Activated CD8-positive, alpha-beta T cell treated with anti-CD3 and anti-CD28 coated beads for 36 hours (primary cell): ENCODE measurements around the gene ASTN2. TPM values are rescaled to one million over a fixed set of nuclear protein-coding genes. Genes with fewer than 3 reads are reported as not detected.

ENCODE experiments used
- ATAC-seq: fragments of 200-7000 bp; cut with Tn5 transposase; one replicate; pipeline ENCODE4 v1.10.0; 2021; ENCODE audit warnings: mild to moderate bottlenecking, moderate library complexity
- CTCF ChIA-PET: fragments of 350-600 bp; sonication (Branson Sonifier 250); formaldehyde crosslinking; loops from one replicate; lab custom pipeline; 2021; ENCODE audit warnings: antibody characterized with exemption; lab: Charles Lee
- POLR2A ChIA-PET: fragments of 350-600 bp; sonication (Branson Sonifier 250); formaldehyde crosslinking; loops from one replicate; lab custom pipeline; 2021; ENCODE audit warnings: antibody characterized with exemption; lab: Charles Lee
- DNase-seq: peaks from one replicate; pipeline ENCODE4 v3.0.0-alpha.2; 2020
- H3K27ac Mint-ChIP-seq: one replicate; pipeline ENCODE4 v1.8.0; 2021; ENCODE audit warnings: mild to moderate bottlenecking, mixed read lengths
- H3K27me3 Mint-ChIP-seq: one replicate; pipeline ENCODE4 v1.8.0; 2021; ENCODE audit warnings: mixed read lengths
- H3K36me3 Mint-ChIP-seq: one replicate; pipeline ENCODE4 v1.8.0; 2021; ENCODE audit warnings: low read depth, mixed read lengths
- H3K4me1 Mint-ChIP-seq: one replicate; pipeline ENCODE4 v1.8.0; 2021; ENCODE audit warnings: low read depth, mixed read lengths
- H3K4me3 Mint-ChIP-seq: one replicate; pipeline ENCODE4 v1.8.0; 2021; ENCODE audit warnings: mild to moderate bottlenecking, moderate library complexity, mixed read lengths
- H3K9me3 Mint-ChIP-seq: one replicate; pipeline ENCODE4 v1.8.0; 2021; ENCODE audit warnings: mixed read lengths
- intact Hi-C: fragments of 100-400 bp; cut with micrococcal nuclease; formaldehyde crosslinking; loops from one replicate; pipeline ENCODE4 v1.10.0; 2022
- total RNA-seq, 2 experiments: library from RNA; stranded (reverse); gene quantifications; one replicate each; pipeline ENCODE4 v1.2.3, GENCODE V29; 2021
- TF ChIP-seq, protein P1 (sequence below): fragments of 200-600 bp; IDR thresholded peaks from one replicate; pipeline ENCODE4 v1.8.0; 2022; ENCODE audit warnings: antibody characterized with exemption, mild to moderate bottlenecking

ASTN2 gene
- total RNA-seq, 2 experiments from 2014 or later = 5.2 to 5.7 TPM

DNA sequence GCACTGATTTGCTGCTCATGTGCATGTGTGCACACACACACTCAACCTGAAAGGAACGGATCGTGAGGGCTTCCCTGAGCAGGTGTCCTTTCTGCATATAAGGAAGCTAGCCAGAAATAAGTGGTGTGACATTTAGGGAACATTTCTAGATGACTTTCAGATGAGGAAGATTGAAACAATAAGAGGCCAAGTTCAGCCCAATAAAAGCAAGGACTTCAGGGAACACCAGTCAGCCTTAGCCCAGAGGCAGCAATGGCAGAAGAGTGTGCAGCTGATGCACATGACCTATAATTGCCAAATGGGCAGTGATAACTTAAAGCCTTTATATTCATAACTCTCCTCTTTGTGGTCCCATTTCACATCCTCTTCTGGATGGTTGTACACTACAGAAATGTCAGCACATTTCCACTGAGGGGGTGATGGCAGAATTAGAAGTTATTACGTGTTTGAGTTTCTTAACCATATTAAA, 472.2 kb downstream of the ASTN2 start:
- ATAC-seq = no peak
- intact Hi-C loops = no loop called here
- TF ChIP-seq, protein P1, sequence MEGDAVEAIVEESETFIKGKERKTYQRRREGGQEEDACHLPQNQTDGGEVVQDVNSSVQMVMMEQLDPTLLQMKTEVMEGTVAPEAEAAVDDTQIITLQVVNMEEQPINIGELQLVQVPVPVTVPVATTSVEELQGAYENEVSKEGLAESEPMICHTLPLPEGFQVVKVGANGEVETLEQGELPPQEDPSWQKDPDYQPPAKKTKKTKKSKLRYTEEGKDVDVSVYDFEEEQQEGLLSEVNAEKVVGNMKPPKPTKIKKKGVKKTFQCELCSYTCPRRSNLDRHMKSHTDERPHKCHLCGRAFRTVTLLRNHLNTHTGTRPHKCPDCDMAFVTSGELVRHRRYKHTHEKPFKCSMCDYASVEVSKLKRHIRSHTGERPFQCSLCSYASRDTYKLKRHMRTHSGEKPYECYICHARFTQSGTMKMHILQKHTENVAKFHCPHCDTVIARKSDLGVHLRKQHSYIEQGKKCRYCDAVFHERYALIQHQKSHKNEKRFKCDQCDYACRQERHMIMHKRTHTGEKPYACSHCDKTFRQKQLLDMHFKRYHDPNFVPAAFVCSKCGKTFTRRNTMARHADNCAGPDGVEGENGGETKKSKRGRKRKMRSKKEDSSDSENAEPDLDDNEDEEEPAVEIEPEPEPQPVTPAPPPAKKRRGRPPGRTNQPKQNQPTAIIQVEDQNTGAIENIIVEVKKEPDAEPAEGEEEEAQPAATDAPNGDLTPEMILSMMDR = no peak
- no peaks in the 10 kb centered on the region for H3K9me3 Mint-ChIP-seq
- POLR2A ChIA-PET = no interaction called here
- H3K27ac Mint-ChIP-seq = no peak overlapping the region
- H3K4me1 Mint-ChIP-seq = no peaks in the 10 kb centered on the region
- H3K36me3 Mint-ChIP-seq = no peaks in the 10 kb centered on the region
- H3K4me3 Mint-ChIP-seq = no peak overlapping the region
- peaks cover 4% of the 10 kb centered on the region for H3K27me3 Mint-ChIP-seq
- CTCF ChIA-PET = no interaction called here
- no peak for DNase-seq

DNA sequence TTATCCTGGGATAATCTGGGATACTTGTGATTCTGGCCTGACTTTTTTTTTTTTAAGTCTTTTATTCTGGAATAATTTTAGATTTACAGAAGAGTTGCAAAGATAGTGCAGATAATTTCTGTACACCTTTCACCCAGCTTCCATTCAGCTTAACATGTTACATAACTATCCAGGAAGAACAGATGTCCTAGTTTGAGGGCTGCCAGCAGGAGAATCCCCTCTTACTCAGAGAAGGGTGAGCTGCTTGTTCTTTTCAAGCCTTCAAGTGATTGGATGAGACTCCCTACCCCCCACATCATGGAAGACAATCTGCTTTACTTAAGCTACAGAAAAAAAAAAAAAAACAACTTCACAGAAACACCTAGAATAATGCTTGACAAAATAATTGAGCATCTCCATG, 473.6 kb downstream of the ASTN2 start:
- no peak for ATAC-seq
- intact Hi-C loops = no loop called here
- peaks cover 1% of the 10 kb centered on the region for H3K9me3 Mint-ChIP-seq
- TF ChIP-seq, protein P1 = no peak
- no peaks in the 10 kb centered on the region for H3K4me1 Mint-ChIP-seq
- peaks cover 4% of the 10 kb centered on the region for H3K27me3 Mint-ChIP-seq
- CTCF ChIA-PET = no interaction called here
- H3K4me3 Mint-ChIP-seq = no peak overlapping the region
- no peak for DNase-seq
- no peak overlapping the region for H3K27ac Mint-ChIP-seq
- no peaks in the 10 kb centered on the region for H3K36me3 Mint-ChIP-seq
- POLR2A ChIA-PET = no interaction called here

DNA sequence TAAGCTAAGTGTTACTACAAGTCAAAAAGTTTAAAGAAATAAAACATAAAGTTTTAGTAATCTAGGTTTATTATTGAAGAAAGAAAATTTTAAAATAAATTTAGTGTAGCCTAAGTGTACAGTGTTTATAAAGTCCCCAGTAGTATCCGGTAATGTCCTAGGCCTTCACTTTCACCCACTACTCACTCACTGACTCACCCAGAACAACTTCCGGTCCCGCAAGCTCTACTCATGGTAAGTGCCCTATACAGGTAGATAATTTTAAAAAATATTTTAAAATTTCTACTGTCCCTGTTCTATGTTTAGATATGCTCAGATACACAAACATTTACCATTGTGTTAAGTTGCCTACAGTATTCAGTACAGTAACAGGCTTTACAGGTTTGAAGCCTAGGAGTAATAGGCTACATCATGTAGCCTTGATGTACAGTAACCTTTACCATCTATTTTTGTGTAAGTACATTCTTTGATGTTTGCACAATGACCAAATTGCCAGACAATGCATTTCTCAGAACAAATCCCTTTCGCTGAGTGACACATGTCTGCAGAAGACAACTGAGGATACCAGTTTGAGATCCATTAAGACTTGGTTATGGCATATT, 474.1 kb downstream of the ASTN2 start:
- peaks cover 4% of the 10 kb centered on the region for H3K27me3 Mint-ChIP-seq
- H3K9me3 Mint-ChIP-seq = peaks cover 3% of the 10 kb centered on the region
- no peak for ATAC-seq
- no peak overlapping the region for H3K4me3 Mint-ChIP-seq
- no peak for DNase-seq
- ChIA-PET CTCF (no interaction called here), POLR2A (no interaction called here)
- H3K4me1 Mint-ChIP-seq = no peaks in the 10 kb centered on the region
- TF ChIP-seq, protein P1 = no peak
- intact Hi-C loops = no loop called here
- H3K36me3 Mint-ChIP-seq = no peaks in the 10 kb centered on the region
- H3K27ac Mint-ChIP-seq = no peak overlapping the region

DNA sequence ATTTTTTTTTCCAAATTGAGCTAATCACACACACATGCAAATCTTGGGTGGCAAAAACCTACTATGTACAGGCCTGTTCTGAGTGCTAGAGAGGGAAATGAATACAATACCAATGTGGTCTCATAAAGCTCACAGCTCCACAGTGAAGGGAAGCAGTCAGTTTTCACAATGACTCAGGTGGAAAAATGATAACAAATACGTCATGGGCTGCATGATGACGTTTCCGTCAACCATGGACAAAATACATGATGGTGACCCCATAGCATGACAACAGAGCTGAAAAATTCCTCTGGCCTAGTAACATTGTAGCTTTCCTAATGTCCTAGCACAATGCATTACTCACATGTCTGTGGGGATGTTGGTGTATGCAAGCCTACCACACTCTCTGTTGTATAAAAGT, 475.2 kb downstream of the ASTN2 start:
- H3K4me1 Mint-ChIP-seq = no peaks in the 10 kb centered on the region
- CTCF ChIA-PET = no interaction called here
- peaks cover 3% of the 10 kb centered on the region for H3K9me3 Mint-ChIP-seq
- TF ChIP-seq, protein P1 = no peak
- POLR2A ChIA-PET = no interaction called here
- H3K27me3 Mint-ChIP-seq = peaks cover 3% of the 10 kb centered on the region
- no peaks in the 10 kb centered on the region for H3K36me3 Mint-ChIP-seq
- H3K4me3 Mint-ChIP-seq = no peak overlapping the region
- ATAC-seq (no peak), DNase-seq (no peak)
- no peak overlapping the region for H3K27ac Mint-ChIP-seq
- intact Hi-C loops = no loop called here

DNA sequence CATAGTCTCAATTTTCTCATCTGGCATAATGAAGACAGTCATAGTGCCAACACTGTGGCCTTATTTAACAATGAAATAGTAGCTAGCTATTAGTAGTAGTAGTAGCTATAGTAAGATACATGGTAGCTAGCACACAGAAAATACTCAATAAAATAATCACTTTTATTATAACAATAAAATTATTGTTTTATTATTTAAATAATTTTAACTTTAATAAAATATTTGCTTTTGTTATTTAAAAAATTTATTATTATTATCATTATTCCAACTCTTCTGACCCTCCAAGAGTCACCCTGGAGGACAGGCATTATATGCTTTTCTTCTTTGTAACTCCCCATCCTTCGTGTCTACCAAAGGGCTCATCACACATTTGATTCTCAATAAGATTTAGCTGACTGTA, 475.7 kb downstream of the ASTN2 start:
- CTCF ChIA-PET = no interaction called here
- H3K9me3 Mint-ChIP-seq = peaks cover 3% of the 10 kb centered on the region
- POLR2A ChIA-PET = no interaction called here

More for the DNA sequence above, 475.7 kb downstream of the ASTN2 start:
- ATAC-seq = no peak
- H3K4me3 Mint-ChIP-seq = no peak overlapping the region
- TF ChIP-seq, protein P1 = no peak
- peaks cover 2% of the 10 kb centered on the region for H3K27me3 Mint-ChIP-seq
- intact Hi-C loops = no loop called here
- H3K4me1 Mint-ChIP-seq = no peaks in the 10 kb centered on the region
- no peaks in the 10 kb centered on the region for H3K36me3 Mint-ChIP-seq
- no peak overlapping the region for H3K27ac Mint-ChIP-seq
- DNase-seq = no peak
